Hindlimb muscle (tissue), 1 donor: Measurements from ENCODE around the gene LRRN4. TPM values are rescaled to one million over a fixed set of nuclear protein-coding genes. Genes with fewer than 3 reads are reported as not detected.
A peak's percentile ranks its signal among the peaks of the same experiment; 100 is the strongest.

Experiments
- DNase-seq: peaks from one replicate; pipeline ENCODE4 v3.0.0-alpha.2; 2013
- polyA plus RNA-seq: library from polyadenylated mRNA; unstranded; fragments of 120-200 nt; gene quantifications from one replicate; pipeline ENCODE4 v1.2.1, GENCODE V29; 2013; ENCODE audit not compliant: insufficient read length

LRRN4 gene
- polyA plus RNA-seq, 1 donor: 0.23 TPM

DNA sequence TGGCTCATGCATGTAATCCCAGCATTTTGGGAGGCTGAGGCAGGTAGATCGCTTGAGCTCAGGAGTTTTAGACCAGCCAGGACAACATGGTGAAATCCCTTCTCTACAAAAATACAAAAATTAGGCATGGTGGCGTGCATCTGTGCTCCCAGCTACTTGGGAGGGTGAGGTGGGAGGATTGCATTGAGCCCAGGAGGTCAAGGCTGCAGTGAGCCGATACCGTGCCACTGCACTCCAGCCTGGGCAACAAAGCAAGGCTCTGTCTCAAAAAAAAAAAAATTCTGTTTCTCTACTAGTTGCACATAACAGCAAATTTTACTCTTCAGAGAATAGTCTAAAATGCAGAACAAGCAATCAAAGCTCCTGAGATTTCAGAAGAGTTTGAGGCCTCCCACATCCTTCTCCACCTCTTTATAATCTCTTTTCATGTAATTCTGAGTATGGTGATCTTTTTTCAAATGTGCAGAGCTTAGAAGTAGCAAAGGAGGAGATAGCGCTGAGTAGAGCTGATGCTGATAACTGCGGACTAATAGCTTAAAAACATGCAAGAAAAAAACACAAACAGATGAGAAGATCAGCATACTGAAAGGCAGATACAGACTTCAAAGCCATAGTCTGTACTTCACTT is 23.3 kb downstream of the LRRN4 start:
- DNase-seq: no peak

- no peak for DNase-seq
These were observed 24.3 kb downstream of the LRRN4 start for GRCh38 chr20:6029538-6029937.

DNA sequence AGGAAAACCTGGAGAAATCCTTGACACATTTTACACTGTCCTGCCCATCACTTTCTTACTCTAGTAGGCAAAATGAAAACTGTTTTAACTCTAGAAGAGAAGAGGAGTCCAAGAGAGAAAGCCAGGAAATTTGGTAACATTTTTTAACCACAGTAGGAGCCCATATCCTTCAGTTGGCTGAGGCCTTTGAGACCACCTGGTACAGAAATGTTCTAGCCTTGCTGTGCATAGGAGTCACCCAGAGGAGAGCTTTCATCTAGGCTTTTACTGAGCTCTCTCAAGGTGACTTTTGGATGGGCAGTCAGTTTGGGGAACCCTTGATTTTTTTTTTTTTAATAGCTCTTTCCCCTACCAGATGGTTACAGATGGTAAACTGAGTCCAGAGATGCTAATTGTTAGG is 25.0 kb downstream of the LRRN4 start:
- no peak for DNase-seq

GRCh38 chr20:6026051-6026450 is 27.8 kb downstream of the LRRN4 start:
- no peak for DNase-seq

GRCh38 chr20:6024768-6025167 is 29.1 kb downstream of the LRRN4 start:
- DNase-seq: no peak

GRCh38 chr20:6017880-6018279 is 36.0 kb downstream of the LRRN4 start:
- no peak for DNase-seq

DNA sequence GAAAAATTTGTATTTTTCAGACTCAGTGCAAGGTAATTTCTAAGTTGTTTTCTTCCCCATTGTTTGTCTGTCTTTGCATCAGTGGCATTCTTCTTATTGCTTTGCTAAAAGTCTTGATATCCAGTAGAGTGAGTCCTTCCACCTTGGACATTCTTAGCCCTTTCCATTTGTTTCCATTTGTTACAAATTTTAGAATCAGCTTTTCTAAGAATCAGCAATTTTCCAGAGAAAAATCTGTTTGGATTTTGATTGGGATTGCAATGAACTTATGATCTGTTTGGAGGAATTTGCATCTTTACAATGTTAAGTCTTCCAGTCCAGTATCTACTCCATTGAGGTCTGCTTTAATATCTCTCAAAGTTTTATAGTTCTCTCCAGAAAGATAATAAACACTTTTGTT is 36.4 kb downstream of the LRRN4 start:
- no peak for DNase-seq

DNA sequence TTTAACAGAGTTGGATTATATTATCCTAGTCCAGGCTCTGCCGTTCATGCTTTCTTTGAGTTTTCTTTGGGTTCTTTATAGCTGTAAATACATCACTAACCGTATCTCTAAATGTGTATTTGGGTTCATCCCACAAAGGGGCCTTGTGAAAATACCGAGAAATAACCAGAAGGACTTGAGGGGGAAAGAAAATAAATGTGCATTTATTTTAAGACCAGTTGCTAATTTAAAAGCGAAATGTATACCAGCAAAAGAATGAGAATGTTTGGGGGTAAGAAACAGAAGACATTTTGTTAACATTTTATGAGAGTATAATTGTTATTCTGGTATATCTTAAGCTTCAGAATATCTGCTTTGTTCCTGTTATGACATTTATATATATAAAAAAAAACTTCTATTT is 38.9 kb downstream of the LRRN4 start:
- DNase-seq: no peak

DNA sequence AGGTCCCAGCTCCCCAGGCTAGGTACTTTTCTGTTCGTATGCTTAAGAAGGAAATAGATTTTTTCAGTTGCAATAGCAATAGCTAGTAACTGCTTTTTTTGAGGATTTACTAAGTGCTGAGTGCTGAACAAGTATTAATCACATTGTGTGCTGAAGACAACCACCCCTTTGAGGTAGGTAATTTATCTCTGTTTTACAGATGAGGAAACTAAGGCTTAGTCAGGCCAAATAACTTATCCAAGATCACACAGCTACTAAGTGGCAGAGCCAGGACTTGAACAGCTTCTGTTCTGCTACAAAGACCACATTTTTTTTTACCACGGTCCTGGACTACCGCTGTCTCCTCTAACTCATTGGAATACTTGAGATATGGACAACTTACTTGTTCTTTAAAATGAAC is 39.8 kb downstream of the LRRN4 start:
- DNase-seq: no peak

- no peak for DNase-seq
These were observed 41.7 kb downstream of the LRRN4 start for GRCh38 chr20:6012179-6012578.

GRCh38 chr20:6008254-6008653 is 45.6 kb downstream of the LRRN4 start:
- peak; percentile 38 for DNase-seq

DNA sequence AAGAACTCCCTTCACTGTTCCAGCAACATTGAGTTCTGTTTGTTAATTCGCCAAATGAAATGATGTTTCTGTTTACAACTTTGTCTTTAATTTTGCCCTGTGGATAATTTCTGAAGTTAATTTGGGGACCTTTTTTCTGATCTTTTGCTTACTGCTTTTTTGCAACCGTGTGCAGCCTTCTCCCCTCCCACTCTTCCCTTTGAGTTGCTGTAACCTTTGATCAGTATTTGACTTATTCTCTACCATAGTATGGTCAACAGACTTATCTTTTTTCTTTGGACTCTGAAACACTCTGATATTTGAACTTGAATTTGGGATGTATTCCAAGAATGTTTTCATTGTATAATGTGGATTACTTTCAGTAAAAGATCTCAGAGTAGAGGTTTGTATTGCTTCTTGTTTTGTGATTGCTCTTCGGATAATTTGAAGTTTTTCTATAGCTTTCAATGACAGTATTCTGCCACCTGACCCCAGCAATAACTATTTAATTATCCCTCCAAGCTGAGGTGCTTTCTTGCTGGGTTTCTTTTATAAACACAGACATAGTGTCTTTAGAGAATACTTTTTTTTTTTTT is 46.2 kb downstream of the LRRN4 start:
- no peak for DNase-seq

DNA sequence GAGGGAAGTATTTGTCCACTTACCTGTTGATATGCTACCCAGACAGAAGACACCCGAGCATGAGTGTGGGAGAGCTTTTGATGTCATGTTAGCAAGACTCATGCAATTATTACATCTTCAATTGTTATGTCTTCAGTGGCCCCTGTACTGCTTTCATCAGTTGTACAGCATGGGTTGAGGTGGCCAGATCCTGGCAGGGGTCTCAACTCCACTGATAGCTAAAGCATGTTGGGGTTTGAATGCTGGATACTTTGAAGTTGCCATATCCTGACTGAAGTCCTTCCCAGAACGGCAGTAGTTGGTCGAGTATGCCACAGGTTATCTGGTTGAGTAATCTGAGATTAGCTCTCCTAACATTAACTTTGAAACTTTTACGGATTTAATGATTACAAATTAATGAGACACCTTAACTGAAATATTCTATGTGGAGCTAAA is 46.7 kb downstream of the LRRN4 start:
- no peak for DNase-seq

- no peak for DNase-seq
These were observed 47.3 kb downstream of the LRRN4 start for GRCh38 chr20:6006603-6006949.

DNA sequence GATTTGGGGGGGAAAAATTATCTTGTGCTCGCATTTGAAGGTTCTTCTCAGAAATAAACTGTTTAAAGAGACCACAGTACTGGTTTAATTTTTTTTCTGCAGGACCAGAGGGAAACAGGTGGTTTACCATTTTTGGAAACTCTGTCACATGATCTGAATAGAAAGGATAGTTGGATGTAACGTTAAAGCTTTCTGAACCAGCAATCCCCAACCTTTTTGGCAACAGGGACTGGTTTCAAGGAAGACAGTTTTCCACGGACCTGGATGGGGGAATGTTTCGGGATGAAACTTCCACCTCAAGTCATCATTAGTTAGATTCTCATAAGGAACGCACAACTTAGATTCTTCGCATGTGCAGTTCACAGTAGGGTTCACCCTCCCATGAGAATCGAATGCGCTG is 53.0 kb downstream of the LRRN4 start:
- no peak for DNase-seq

- DNase-seq: no peak
These were observed 54.1 kb downstream of the LRRN4 start for GRCh38 chr20:5999783-6000182.

DNA sequence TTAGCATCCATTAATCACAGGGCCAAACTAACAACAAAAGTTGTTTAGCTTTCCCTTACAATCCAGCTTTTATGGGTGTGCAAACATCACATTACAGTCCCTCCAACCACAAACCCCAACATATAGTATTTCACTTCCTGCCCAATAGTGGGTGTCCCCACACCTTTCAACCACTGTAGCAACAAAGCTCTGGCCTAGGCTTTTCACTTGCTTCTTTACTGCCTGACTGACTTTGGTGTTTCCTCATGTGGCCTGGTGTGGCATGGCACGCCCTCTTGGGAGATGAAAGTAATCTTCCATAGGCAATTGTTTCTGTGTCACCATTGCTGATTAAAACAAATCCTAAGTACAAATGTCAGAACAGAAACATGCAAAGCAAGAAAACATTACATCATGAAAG is 57.1 kb downstream of the LRRN4 start:
- no peak for DNase-seq

- DNase-seq: no peak
These were observed 62.0 kb downstream of the LRRN4 start for GRCh38 chr20:5991623-5992441.

- no peak for DNase-seq
These were observed 62.9 kb downstream of the LRRN4 start for GRCh38 chr20:5990946-5991345.

Other genes with a start within 250 kb of the LRRN4 start
- 0.10 TPM for gene CHGB, start 142.6 kb downstream of the LRRN4 start, polyA plus RNA-seq
- 9.0 TPM for gene TRMT6, start 103.5 kb downstream of the LRRN4 start, polyA plus RNA-seq
- gene MCM8, start 103.4 kb downstream of the LRRN4 start, polyA plus RNA-seq: 8.4 TPM
- gene CRLS1, start 47.9 kb downstream of the LRRN4 start, polyA plus RNA-seq: 58.2 TPM
- 0.19 TPM for gene FERMT1, start 69.0 kb upstream of the LRRN4 start, polyA plus RNA-seq